ENCODE data around the gene CCDC43. TPM values are rescaled to one million over a fixed set of nuclear protein-coding genes. Genes with fewer than 3 reads are reported as not detected.

Gene CCDC43
- total and polyA plus RNA-seq, 2 donors (not counting 3 experiments of a cell fraction or from before 2014, with no cell fraction given) = 5.9 to 31.7 TPM

DNA sequence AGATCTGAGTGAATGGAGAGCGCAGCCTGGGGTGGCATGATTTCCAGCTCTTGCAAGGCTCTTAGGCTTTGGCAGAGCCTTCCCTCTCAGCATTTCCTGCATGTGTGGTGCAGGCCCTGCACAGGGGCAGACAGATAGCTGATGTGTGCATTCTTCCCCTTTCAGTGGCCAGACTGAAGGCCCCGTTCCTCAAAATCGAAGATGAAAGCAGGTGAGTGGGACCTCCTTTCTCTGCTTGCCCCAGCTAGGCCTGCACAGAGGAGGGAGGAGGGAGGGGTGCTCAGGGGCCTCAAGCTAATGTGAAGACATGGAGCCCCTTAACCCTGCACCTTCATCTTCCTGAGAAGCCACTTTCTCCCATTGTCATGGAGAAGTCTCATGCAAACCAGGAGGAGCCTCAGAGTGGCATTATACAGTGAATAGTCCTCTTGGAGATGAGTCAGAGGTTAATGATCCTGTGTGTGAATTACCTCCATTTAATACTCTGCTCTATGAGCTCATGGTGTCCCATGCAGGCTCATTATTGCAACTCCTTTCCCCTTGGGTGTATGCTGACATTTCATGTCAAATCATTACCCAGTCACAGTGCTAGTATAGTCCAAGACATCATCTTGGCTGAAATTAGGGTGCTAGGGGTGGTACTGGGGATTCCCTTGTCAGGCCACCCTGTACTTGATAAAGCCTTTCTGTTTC lies 48.8 kb upstream of the CCDC43 start:
- Histone ChIP-seq H3K27me3 (ENCODE audit: control insufficient read depth in 2 of 2, insufficient read depth in 2 of 2, low read length in 2 of 2) (no peaks in the 10 kb centered on the region), H3K9ac (replicated peaks; ENCODE audit: extremely low read depth, insufficient read depth, low read length) (no peak overlapping the region), H2AFZ (ENCODE audit: low read depth, low read length) (no peak overlapping the region), H3K4me1 (ENCODE audit: control insufficient read depth, extremely low read depth, insufficient read depth, low read length) (no peaks in the 10 kb centered on the region), H3K36me3 (ENCODE audit: control insufficient read depth in 2 of 2, extremely low read depth in 1 of 2, insufficient read depth in 2 of 2, low read length in 2 of 2) (peaks cover 0 to 6% of the 10 kb centered on the region in 2 experiments), H3K4me3 (replicated peaks in 1 of 3; ENCODE audit: insufficient read depth in 1 of 3, low read depth in 1 of 3, low read length in 3 of 3) (no peak overlapping the region), H3K4me2 (ENCODE audit: insufficient read depth, low read length) (no peak overlapping the region), H4K20me1 (replicated peaks; ENCODE audit: control insufficient read depth, extremely low read depth, insufficient read depth, low read length) (no peaks in the 10 kb centered on the region), H3K9me1 (replicated peaks; ENCODE audit: control insufficient read depth, extremely low read depth, insufficient read depth, low read length) (no peaks in the 10 kb centered on the region), H3K9me3 (replicated peaks; ENCODE audit: control insufficient read depth, insufficient read depth, low read length) (no peaks in the 10 kb centered on the region), H3K27ac (ENCODE audit: insufficient read depth, low read depth, low read length) (no peak overlapping the region), H3K79me2 (ENCODE audit: control insufficient read depth, insufficient read depth, low read length) (no peaks in the 10 kb centered on the region)
- TF ChIP-seq JUN (IDR thresholded peaks at IDR 0.05; ENCODE audit: borderline replicate concordance, insufficient read depth, insufficient read length, low read depth) = no peak
- TF ChIP-seq, protein P1, sequence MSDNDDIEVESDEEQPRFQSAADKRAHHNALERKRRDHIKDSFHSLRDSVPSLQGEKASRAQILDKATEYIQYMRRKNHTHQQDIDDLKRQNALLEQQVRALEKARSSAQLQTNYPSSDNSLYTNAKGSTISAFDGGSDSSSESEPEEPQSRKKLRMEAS (IDR thresholded peaks at IDR 0.05; ENCODE audit: insufficient read depth, insufficient read length) = no peak
- no peak for TF ChIP-seq FOS (IDR thresholded peaks at IDR 0.05; ENCODE audit: borderline replicate concordance, insufficient read depth, low read length)
- TF ChIP-seq POLR2AphosphoS5 (IDR thresholded peaks at IDR 0.05; ENCODE audit: insufficient read depth, low read depth, low read length) = no peak
- dilution Hi-C loops (cut with MboI; ENCODE audit: extremely low pct_ligation_motif_present, low sequenced_read_pairs) (no loop called here), intact Hi-C loops (cut with micrococcal nuclease) (loop anchor here (10.0 kb wide), 1 partner anchor 204 kb away; no protein-coding TSS in a partner anchor)
- ChIA-PET CTCF (no interaction called here), POLR2A (no interaction called here)
- peak; percentile 64 for FAIRE-seq
- no TSS peak for BruUV-seq (replicated peaks)
- no peak for DNase-seq (ENCODE audit: low read depth, low spot score)

DNA sequence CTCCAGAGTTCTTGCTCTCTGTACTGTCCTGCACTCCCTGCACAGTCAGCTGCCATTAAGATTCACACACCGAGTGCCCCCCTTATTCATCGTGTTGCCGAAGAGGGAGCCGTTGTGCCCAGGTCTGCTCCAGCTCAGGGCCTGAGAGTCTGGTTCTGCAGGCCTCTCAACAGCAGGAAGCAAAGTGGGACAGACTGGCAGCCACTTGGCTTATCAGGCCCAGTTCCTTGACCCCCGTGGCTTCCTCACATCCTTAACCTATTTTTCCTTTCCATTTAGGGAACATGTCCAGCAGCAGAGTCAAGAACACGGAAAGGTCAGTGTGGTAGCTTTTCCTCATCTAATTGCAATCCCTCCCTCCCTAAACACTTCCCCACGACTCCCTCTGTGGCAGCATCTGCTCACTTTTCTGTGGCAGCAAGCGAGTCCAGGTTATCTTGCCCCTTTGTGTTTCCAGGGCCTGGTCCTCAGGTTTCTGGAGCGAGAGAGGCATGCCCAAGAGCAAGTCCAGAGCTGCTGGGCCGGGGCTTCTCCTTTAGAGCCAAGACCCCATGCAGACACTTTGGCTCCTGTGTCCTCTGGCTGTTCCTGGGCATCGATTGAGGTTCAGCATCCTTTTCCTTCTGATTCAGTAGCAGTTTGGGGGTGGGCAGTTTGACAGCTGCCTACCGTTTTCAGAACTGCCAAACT lies 47.1 kb upstream of the CCDC43 start:
- peaks cover 0 to 6% of the 10 kb centered on the region in 2 experiments for H3K36me3 ChIP-seq (ENCODE audit: control insufficient read depth in 2 of 2, extremely low read depth in 1 of 2, insufficient read depth in 2 of 2, low read length in 2 of 2)

More for the DNA sequence above, 47.1 kb upstream of the CCDC43 start:
- TF ChIP-seq EZH2 (IDR thresholded peaks at IDR 0.05; ENCODE audit: borderline replicate concordance, low read depth, low read length, severe bottlenecking) (no peak), MYC (IDR thresholded peaks at IDR 0.05; ENCODE audit: low read depth, low read length) (no peak), JUN (IDR thresholded peaks at IDR 0.05; ENCODE audit: borderline replicate concordance, insufficient read depth, insufficient read length, low read depth) (no peak), GATA2 (IDR thresholded peaks at IDR 0.05; ENCODE audit: insufficient read depth, insufficient read length, low read depth, low read length) (no peak), POLR2A (IDR thresholded peaks at IDR 0.05; ENCODE audit: low read depth, low read length) (no peak), FOS (IDR thresholded peaks at IDR 0.05; ENCODE audit: borderline replicate concordance, insufficient read depth, low read length) (no peak), POLR2AphosphoS5 (IDR thresholded peaks at IDR 0.05; ENCODE audit: insufficient read depth, low read depth, low read length) (no peak)
- TF ChIP-seq, protein P1 (IDR thresholded peaks at IDR 0.05; ENCODE audit: insufficient read depth, insufficient read length) = no peak
- TF ChIP-seq, protein P2, sequence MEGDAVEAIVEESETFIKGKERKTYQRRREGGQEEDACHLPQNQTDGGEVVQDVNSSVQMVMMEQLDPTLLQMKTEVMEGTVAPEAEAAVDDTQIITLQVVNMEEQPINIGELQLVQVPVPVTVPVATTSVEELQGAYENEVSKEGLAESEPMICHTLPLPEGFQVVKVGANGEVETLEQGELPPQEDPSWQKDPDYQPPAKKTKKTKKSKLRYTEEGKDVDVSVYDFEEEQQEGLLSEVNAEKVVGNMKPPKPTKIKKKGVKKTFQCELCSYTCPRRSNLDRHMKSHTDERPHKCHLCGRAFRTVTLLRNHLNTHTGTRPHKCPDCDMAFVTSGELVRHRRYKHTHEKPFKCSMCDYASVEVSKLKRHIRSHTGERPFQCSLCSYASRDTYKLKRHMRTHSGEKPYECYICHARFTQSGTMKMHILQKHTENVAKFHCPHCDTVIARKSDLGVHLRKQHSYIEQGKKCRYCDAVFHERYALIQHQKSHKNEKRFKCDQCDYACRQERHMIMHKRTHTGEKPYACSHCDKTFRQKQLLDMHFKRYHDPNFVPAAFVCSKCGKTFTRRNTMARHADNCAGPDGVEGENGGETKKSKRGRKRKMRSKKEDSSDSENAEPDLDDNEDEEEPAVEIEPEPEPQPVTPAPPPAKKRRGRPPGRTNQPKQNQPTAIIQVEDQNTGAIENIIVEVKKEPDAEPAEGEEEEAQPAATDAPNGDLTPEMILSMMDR (IDR thresholded peaks at IDR 0.05; ENCODE audit: extremely low read depth in 1 of 2, insufficient read depth in 1 of 2, low read depth in 1 of 2, low read length in 2 of 2) = no peak
- no peak overlapping the region for H3K4me2 ChIP-seq (ENCODE audit: insufficient read depth, low read length)
- H3K9me1 ChIP-seq (replicated peaks; ENCODE audit: control insufficient read depth, extremely low read depth, insufficient read depth, low read length) = no peaks in the 10 kb centered on the region
- H3K79me2 ChIP-seq (ENCODE audit: control insufficient read depth, insufficient read depth, low read length) = no peaks in the 10 kb centered on the region
- ChIA-PET CTCF (interaction anchor here (0.8 to 1.8 kb wide), 7 partner anchors 10 to 184 kb away, joined by 3 to 4 read pairs (median 3); no protein-coding TSS in a partner anchor), POLR2A (interaction anchor here (0.6 kb wide), 2 partner anchors 170 to 592 kb away, joined by 4 to 8 read pairs; no protein-coding TSS in a partner anchor)
- DNase-seq (ENCODE audit: low read depth, low spot score) = peak; percentile 13
- no peaks in the 10 kb centered on the region for H3K9me3 ChIP-seq (replicated peaks; ENCODE audit: control insufficient read depth, insufficient read depth, low read length)
- H3K4me1 ChIP-seq (ENCODE audit: control insufficient read depth, extremely low read depth, insufficient read depth, low read length) = no peaks in the 10 kb centered on the region
- H3K9ac ChIP-seq (replicated peaks; ENCODE audit: extremely low read depth, insufficient read depth, low read length) = no peak overlapping the region
- intact Hi-C loops (cut with micrococcal nuclease) = loop anchor here (10.0 kb wide), 1 partner anchor 202 kb away; no protein-coding TSS in a partner anchor
- dilution Hi-C loops (cut with MboI; ENCODE audit: extremely low pct_ligation_motif_present, low sequenced_read_pairs) = no loop called here
- no TSS peak for BruUV-seq (replicated peaks)
- H3K27me3 ChIP-seq (ENCODE audit: control insufficient read depth in 2 of 2, insufficient read depth in 2 of 2, low read length in 2 of 2) = no peaks in the 10 kb centered on the region
- no peaks in the 10 kb centered on the region for H4K20me1 ChIP-seq (replicated peaks; ENCODE audit: control insufficient read depth, extremely low read depth, insufficient read depth, low read length)
- H2AFZ ChIP-seq (ENCODE audit: low read depth, low read length) = no peak overlapping the region
- peak; percentile 12 for FAIRE-seq
- H3K27ac ChIP-seq (ENCODE audit: insufficient read depth, low read depth, low read length) = no peak overlapping the region
- no peak overlapping the region for H3K4me3 ChIP-seq (replicated peaks in 1 of 3; ENCODE audit: insufficient read depth in 1 of 3, low read depth in 1 of 3, low read length in 3 of 3)

Measured in endothelial cell of umbilical vein (primary cell).